Natural killer cell (primary cell): ENCODE measurements around the gene ZMIZ1. TPM values are rescaled to one million over a fixed set of nuclear protein-coding genes. Genes with fewer than 3 reads are reported as not detected.

ENCODE experiments used
- ATAC-seq, 3 donors: fragments of 150-1000 bp in 2 of 3; fragments of 200-7000 bp in 1 of 3; cut with Tn5 transposase; 1 replicate in 1 of 3; 2 replicates in 2 of 3; pipeline ENCODE4 v1.10.0; 2021; ENCODE audit warnings: mild to moderate bottlenecking in 2 of 3, moderate library complexity in 2 of 3
- DNase-seq, 2 donors: peaks; one replicate each; pipeline versions ENCODE4 v3.0.0 to v3.0.0-alpha.2; 2013 to 2021; ENCODE audit warnings: mixed read lengths in 1 of 2
- H3K27ac ChIP-seq: one replicate; pipeline ENCODE4 v1.5.1; 2013; ENCODE audit warnings: mild to moderate bottlenecking, low read length
- H3K27me3 ChIP-seq: one replicate; pipeline ENCODE4 v1.6.1; 2013; ENCODE audit warnings: low read length; ENCODE audit not compliant: control insufficient read depth, insufficient read depth
- H3K36me3 ChIP-seq: one replicate; pipeline ENCODE4 v1.6.1; 2013; ENCODE audit warnings: low read length; ENCODE audit not compliant: control insufficient read depth, insufficient read depth
- H3K4me1 ChIP-seq: one replicate; pipeline ENCODE4 v1.6.1; 2013; ENCODE audit warnings: low read length; ENCODE audit not compliant: control insufficient read depth, insufficient read depth
- H3K4me3 ChIP-seq: one replicate; pipeline ENCODE4 v1.5.1; 2013; ENCODE audit warnings: low read length
- H3K9me3 ChIP-seq: one replicate; pipeline ENCODE4 v1.6.1; 2013; ENCODE audit warnings: low read length; ENCODE audit not compliant: control insufficient read depth, insufficient read depth
- H3K27ac Mint-ChIP-seq, 2 donors: one replicate each; pipeline ENCODE4 v1.8.0; 2022; ENCODE audit warnings: mild to moderate bottlenecking in 2 of 2, mixed read lengths in 2 of 2, moderate library complexity in 1 of 2
- H3K27me3 Mint-ChIP-seq, 2 donors: one replicate each; pipeline ENCODE4 v1.8.0; 2022; ENCODE audit warnings: low read depth in 2 of 2, mixed read lengths in 2 of 2
- H3K36me3 Mint-ChIP-seq: one replicate; pipeline ENCODE4 v1.8.0; 2022; ENCODE audit warnings: mixed read lengths
- H3K4me1 Mint-ChIP-seq, 2 donors: one replicate each; pipeline ENCODE4 v1.8.0; 2022; ENCODE audit warnings: mixed read lengths in 2 of 2
- H3K4me3 Mint-ChIP-seq: one replicate; pipeline ENCODE4 v1.8.0; 2022; ENCODE audit warnings: mild to moderate bottlenecking, moderate library complexity, mixed read lengths
- H3K9me3 Mint-ChIP-seq, 2 donors: one replicate each; pipeline ENCODE4 v1.8.0; 2022; ENCODE audit warnings: mixed read lengths in 2 of 2
- WGBS: methylation state at CpG from one replicate; pipeline ENCODE4 v1.1.7; 2013; ENCODE audit warnings: missing lambda C conversion rate; ENCODE audit not compliant: insufficient coverage; 5-methylcytosine and 5-hydroxymethylcytosine counted together
- intact Hi-C: fragments of 100-400 bp; cut with micrococcal nuclease; formaldehyde crosslinking; loops from one replicate; pipeline ENCODE4 v1.14.2; 2022
- total RNA-seq, 4 donors: library from RNA; stranded (reverse); fragments of 120-200 nt in 1 of 4; gene quantifications; one replicate each; pipeline versions ENCODE4 v1.2.3 to v1.2.4, GENCODE V29; 2013 to 2022
- TF ChIP-seq, protein P1 (sequence below): fragments of 200-600 bp; IDR thresholded peaks from one replicate; pipeline ENCODE4 v1.8.0; 2022; ENCODE audit warnings: antibody characterized with exemption

The ZMIZ1 gene
- total RNA-seq, 3 donors from 2014 or later (not counting 1 experiment from before 2014, with no cell fraction given): 36.5 to 51.5 (median 37.9) TPM

DNA sequence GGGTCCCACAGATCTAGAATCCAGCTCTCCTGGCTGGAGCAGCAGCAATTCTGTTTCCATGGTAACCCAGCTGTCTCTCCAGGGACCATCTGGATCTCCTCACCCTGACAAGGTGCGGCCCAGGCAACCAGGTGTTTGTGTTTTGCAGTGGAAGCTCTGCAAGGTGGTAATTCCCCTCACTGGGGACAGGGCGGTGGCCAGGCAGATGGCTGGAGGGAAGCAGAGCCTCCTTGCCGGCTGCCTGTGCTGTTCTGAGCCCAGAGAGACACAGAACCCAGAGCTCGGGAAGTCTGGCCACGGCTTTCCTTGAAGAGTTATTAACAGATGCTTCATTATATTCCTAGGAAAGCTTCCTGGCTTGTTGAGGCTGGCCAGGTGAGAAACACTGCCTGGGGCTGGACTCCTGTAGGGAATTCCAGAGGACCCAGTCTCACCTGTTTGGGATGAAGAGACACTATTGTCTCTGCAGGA lies 160.3 kb downstream of the ZMIZ1 start:
- Mint-ChIP-seq H3K27ac (no peak overlapping the region), H3K36me3 (no peaks in the 10 kb centered on the region), H3K9me3 (no peaks in the 10 kb centered on the region), H3K4me1 (peaks cover 12 to 29% of the 10 kb centered on the region in 2 donors), H3K27me3 (no peaks in the 10 kb centered on the region), H3K4me3 (no peak overlapping the region)
- H3K36me3 ChIP-seq: peaks cover 9% of the 10 kb centered on the region
- WGBS: 83% methylated on average over 5 of the region's 5 CpGs
- intact Hi-C loops: no loop called here
- TF ChIP-seq, protein P1, sequence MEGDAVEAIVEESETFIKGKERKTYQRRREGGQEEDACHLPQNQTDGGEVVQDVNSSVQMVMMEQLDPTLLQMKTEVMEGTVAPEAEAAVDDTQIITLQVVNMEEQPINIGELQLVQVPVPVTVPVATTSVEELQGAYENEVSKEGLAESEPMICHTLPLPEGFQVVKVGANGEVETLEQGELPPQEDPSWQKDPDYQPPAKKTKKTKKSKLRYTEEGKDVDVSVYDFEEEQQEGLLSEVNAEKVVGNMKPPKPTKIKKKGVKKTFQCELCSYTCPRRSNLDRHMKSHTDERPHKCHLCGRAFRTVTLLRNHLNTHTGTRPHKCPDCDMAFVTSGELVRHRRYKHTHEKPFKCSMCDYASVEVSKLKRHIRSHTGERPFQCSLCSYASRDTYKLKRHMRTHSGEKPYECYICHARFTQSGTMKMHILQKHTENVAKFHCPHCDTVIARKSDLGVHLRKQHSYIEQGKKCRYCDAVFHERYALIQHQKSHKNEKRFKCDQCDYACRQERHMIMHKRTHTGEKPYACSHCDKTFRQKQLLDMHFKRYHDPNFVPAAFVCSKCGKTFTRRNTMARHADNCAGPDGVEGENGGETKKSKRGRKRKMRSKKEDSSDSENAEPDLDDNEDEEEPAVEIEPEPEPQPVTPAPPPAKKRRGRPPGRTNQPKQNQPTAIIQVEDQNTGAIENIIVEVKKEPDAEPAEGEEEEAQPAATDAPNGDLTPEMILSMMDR: no peak
- no peak overlapping the region for H3K27ac ChIP-seq
- no peaks in the 10 kb centered on the region for H3K27me3 ChIP-seq
- ATAC-seq: no peak
- H3K4me1 ChIP-seq: peaks cover 4% of the 10 kb centered on the region
- DNase-seq: no peak
- H3K9me3 ChIP-seq: no peaks in the 10 kb centered on the region
- H3K4me3 ChIP-seq: no peak overlapping the region

DNA sequence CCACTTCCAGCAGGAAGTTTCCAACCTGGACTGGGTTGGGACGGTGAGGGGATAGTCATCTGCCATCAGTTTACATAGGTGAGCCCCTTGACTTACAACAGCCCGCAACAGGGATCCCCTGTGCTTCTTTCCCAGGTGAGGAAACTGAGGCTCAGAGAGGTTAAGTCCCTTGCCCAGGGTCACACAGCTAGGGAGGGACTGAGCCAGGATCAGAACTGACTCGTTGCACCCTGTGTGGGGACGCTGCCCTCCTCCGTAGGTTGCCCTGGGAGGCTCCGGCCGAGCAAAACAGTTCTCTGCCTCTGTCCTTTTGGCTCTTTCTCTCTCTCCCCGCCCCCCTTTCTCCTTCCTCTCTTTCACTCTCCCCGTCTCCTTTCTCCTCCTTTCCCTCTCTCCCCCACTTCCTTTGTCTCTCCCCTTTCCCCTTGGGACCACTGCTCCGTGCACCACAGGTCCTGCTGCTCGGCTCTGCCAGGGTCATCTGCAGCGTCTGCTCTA lies 161.1 kb downstream of the ZMIZ1 start:
- no peak overlapping the region for H3K27ac Mint-ChIP-seq
- no peaks in the 10 kb centered on the region for H3K9me3 Mint-ChIP-seq
- peaks cover 9% of the 10 kb centered on the region for H3K36me3 ChIP-seq
- TF ChIP-seq, protein P1: no peak
- no peak overlapping the region for H3K27ac ChIP-seq
- no peaks in the 10 kb centered on the region for H3K27me3 ChIP-seq
- DNase-seq (no peak), ATAC-seq (no peak)
- H3K4me3 ChIP-seq: no peak overlapping the region
- 84% methylated on average over 12 of the region's 12 CpGs for WGBS
- H3K9me3 ChIP-seq: no peaks in the 10 kb centered on the region
- intact Hi-C loops: no loop called here
- H3K36me3 Mint-ChIP-seq: no peaks in the 10 kb centered on the region
- H3K4me1 ChIP-seq: peaks cover 4% of the 10 kb centered on the region
- peaks cover 13 to 25% of the 10 kb centered on the region in 2 donors for H3K4me1 Mint-ChIP-seq
- H3K4me3 Mint-ChIP-seq: no peak overlapping the region
- H3K27me3 Mint-ChIP-seq: no peaks in the 10 kb centered on the region

DNA sequence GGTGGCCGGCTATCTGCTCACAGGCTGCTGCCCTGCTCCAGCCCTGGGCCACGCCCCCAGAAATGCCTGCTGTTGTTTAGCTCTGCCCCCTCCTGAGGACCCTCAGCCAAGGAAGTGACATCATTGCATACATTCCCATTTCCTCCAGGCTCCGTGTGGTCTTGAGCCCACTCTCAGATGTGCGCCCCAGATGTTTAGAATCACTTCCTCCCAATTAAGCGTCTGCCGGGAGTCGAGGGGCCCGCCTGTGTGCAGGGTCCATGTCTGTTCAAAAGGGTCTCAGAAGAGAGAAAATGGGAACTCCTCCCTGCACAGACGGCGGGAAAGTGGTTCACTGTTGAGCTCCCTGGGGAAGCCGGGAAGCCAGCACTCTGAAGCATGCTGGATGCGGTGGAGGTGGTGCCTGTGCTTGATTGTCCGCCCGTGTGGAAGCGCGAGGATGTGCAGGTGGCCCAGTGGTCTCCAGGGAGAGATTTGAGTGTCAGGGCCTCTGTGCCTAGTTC lies 161.6 kb downstream of the ZMIZ1 start:
- Histone ChIP-seq H3K9me3 (no peaks in the 10 kb centered on the region), H3K27ac (no peak overlapping the region), H3K4me3 (no peak overlapping the region), H3K4me1 (peaks cover 4% of the 10 kb centered on the region), H3K36me3 (peaks cover 9% of the 10 kb centered on the region), H3K27me3 (no peaks in the 10 kb centered on the region)
- no peaks in the 10 kb centered on the region for H3K36me3 Mint-ChIP-seq
- no peaks in the 10 kb centered on the region for H3K27me3 Mint-ChIP-seq
- H3K9me3 Mint-ChIP-seq: no peaks in the 10 kb centered on the region
- H3K4me1 Mint-ChIP-seq: peaks cover 13 to 25% of the 10 kb centered on the region in 2 donors
- no peak overlapping the region for H3K27ac Mint-ChIP-seq
- WGBS: 64% methylated on average over 12 of the region's 16 CpGs
- TF ChIP-seq, protein P1: no peak
- ATAC-seq (no peak), DNase-seq (no peak)
- intact Hi-C loops: no loop called here
- H3K4me3 Mint-ChIP-seq: no peak overlapping the region

DNA sequence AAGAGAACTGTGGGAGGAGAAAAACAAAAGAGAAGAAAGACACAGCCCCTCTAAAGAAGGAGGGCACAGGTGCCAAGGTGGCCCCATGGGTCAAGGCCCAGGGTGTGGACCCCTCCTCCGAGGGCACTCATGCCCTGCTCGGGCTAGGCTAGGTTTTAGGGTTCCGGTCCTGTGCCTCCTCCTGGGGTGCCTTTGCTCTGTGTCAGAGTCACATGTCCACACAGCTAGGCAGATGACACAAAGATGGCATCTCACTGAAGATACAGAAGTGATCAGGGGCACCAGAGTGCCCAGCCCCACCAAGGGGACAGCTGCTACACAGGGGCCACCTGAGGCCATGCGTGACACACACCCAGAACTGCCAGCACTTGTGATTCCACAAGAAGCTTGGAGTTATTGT lies 162.1 kb downstream of the ZMIZ1 start:
- Histone ChIP-seq H3K4me3 (no peak overlapping the region), H3K4me1 (peaks cover 4% of the 10 kb centered on the region), H3K27ac (no peak overlapping the region), H3K9me3 (no peaks in the 10 kb centered on the region), H3K27me3 (no peaks in the 10 kb centered on the region), H3K36me3 (peaks cover 9% of the 10 kb centered on the region)
- Mint-ChIP-seq H3K36me3 (no peaks in the 10 kb centered on the region), H3K9me3 (no peaks in the 10 kb centered on the region), H3K27me3 (no peaks in the 10 kb centered on the region), H3K27ac (no peak overlapping the region), H3K4me3 (no peak overlapping the region), H3K4me1 (peaks cover 13 to 25% of the 10 kb centered on the region in 2 donors)
- TF ChIP-seq, protein P1: no peak
- intact Hi-C loops: no loop called here
- ATAC-seq: no peak
- WGBS: 85% methylated on average over 4 of the region's 4 CpGs
- no peak for DNase-seq
